ENCODE measurements around the gene RAB43. TPM values are rescaled to one million over a fixed set of nuclear protein-coding genes. Genes with fewer than 3 reads are reported as not detected.

RAB43 gene
- total RNA-seq, 4 donors from 2014 or later: 9.1 to 18.7 (median 11.3) TPM

DNA sequence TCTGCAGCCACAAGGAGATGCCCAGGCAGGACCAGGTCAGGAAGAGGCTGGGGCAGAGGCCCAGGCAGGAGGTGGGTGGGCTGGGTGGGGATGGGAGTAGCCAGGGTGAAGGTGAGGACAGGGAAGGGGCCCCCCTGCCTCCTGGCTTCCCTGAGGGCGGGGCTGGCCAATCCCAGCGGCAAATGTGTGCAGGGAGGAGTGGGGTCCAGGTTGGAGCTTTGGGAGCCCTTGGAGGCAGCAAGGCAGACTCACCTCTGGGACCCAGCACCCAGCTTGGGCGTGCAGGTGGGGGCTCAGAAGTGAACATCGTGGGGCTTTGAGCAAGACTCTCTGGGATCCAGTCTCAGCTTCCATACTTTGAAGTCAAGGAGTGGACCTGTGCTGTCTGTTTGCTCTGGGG, 35.8 kb downstream of the RAB43 start:
- TF ChIP-seq, protein P1, sequence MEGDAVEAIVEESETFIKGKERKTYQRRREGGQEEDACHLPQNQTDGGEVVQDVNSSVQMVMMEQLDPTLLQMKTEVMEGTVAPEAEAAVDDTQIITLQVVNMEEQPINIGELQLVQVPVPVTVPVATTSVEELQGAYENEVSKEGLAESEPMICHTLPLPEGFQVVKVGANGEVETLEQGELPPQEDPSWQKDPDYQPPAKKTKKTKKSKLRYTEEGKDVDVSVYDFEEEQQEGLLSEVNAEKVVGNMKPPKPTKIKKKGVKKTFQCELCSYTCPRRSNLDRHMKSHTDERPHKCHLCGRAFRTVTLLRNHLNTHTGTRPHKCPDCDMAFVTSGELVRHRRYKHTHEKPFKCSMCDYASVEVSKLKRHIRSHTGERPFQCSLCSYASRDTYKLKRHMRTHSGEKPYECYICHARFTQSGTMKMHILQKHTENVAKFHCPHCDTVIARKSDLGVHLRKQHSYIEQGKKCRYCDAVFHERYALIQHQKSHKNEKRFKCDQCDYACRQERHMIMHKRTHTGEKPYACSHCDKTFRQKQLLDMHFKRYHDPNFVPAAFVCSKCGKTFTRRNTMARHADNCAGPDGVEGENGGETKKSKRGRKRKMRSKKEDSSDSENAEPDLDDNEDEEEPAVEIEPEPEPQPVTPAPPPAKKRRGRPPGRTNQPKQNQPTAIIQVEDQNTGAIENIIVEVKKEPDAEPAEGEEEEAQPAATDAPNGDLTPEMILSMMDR (IDR thresholded peaks at IDR 0.05): no peak
- no peak for TF ChIP-seq POLR2A (IDR thresholded peaks at IDR 0.05)
- peaks cover 0 to 6% (median 0%) of the 10 kb centered on the region in 4 donors for H3K4me1 ChIP-seq
- H3K27ac ChIP-seq: no peak overlapping the region
- H3K27me3 ChIP-seq: no peaks in the 10 kb centered on the region
- no peak for DNase-seq
- H3K4me3 ChIP-seq: no peak overlapping the region
- no peaks in the 10 kb centered on the region for H3K9me3 ChIP-seq
- no peaks in the 10 kb centered on the region for H3K36me3 ChIP-seq

DNA sequence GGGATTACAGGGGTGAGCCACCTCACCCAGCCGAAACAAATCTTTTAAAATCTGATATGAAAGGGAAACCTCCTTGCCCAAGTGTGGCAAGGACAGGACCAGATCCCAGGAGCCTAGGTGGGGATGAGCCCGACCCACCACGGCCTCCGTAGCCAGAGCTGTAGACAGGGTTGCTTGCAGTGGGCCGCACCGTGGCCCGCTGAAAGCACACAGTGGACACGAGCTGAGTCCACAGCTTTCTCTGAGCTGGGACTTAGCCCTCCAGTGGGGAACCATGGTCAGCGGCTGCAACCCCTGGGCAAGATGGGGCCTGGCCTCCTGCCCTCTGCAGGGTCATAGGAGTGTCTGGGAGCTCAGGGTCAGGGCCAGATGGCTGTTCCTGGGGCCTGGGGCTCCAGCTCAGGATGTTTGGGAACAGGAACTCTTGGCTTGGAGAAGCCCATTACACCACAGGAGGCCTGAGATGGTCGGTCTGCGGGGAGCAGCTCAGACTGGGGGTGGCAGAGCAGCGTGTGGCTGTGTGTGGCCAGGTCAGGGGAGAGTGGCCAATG, 36.4 kb downstream of the RAB43 start:
- no peak overlapping the region for H3K27ac ChIP-seq
- H3K36me3 ChIP-seq: no peaks in the 10 kb centered on the region
- H3K27me3 ChIP-seq: no peaks in the 10 kb centered on the region
- no peak for TF ChIP-seq POLR2A (IDR thresholded peaks at IDR 0.05)
- TF ChIP-seq, protein P1 (IDR thresholded peaks at IDR 0.05): no peak
- peaks cover 0 to 6% (median 0%) of the 10 kb centered on the region in 4 donors for H3K4me1 ChIP-seq
- no peaks in the 10 kb centered on the region for H3K9me3 ChIP-seq
- DNase-seq: no peak
- H3K4me3 ChIP-seq: no peak overlapping the region

DNA sequence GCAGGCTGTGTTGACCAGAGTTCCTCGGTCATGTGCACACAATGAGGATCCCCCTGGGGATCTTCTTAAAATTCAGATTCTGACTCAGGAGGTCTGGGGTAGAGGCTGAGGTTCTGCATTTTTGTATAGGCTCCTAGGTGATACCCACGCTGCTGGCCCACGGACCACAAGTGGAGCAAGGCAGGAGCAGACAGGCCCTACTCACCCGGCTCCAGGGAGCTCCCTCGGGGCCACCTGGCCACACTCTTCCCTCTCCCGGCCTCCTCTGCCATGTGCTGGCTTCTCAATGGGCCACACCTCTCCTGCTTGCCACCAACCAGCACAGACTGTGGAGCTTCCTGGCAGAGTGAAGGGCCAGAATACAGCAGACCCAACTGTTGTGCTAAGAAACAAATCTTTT, 37.1 kb downstream of the RAB43 start:
- TF ChIP-seq, protein P1 (IDR thresholded peaks at IDR 0.05): no peak
- no peak for TF ChIP-seq POLR2A (IDR thresholded peaks at IDR 0.05)
- H3K27ac ChIP-seq: no peak overlapping the region
- H3K9me3 ChIP-seq: no peaks in the 10 kb centered on the region
- H3K4me1 ChIP-seq: peaks cover 0 to 6% (median 0%) of the 10 kb centered on the region in 4 donors
- no peak overlapping the region for H3K4me3 ChIP-seq
- H3K36me3 ChIP-seq: no peaks in the 10 kb centered on the region
- DNase-seq: no peak
- H3K27me3 ChIP-seq: no peaks in the 10 kb centered on the region

DNA sequence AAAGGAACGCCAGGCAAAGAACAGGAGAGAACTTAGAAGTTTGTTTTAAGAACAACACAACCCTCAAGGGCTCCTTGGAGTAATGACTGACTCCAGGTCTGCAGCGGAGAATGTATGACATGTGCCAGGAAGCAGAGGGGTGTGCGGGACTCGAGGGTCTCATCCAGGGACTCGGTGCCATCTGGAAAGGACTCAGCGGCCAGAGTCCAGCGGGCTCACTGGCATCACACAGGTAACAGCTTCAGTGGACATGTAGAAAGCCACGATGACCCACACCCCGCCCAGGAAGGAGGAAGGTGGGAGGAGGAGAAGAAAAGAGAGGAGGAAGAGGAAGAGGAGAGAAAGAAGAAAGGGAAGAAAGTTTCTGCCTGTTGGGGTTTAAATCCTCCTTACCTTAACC, 39.6 kb downstream of the RAB43 start:
- Histone ChIP-seq H3K9me3 (no peaks in the 10 kb centered on the region), H3K4me3 (no peak overlapping the region), H3K27me3 (no peaks in the 10 kb centered on the region), H3K27ac (no peak overlapping the region), H3K36me3 (no peaks in the 10 kb centered on the region), H3K4me1 (peaks cover 0 to 3% (median 0%) of the 10 kb centered on the region in 4 donors)
- no peak for TF ChIP-seq POLR2A (IDR thresholded peaks at IDR 0.05)
- DNase-seq: no peak

DNA sequence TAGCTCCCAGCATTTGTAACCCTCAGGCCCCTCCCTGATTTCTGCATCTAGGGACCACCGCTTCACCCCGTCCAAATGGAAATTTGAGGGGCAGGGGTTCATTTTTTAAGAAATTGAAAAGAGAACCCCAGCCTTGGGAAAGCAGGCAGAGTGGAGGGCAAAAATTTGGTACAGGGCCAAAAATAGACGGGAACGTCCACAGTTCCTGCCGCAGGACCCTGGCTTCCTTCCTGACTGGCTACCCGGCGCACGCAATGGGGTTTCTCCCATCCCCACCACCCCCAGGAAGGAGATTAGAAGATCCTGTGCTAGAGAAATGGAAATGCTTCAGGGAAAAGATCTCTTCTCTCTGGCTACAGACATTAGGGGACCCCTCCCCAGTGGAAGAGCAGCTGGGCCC, 40.1 kb downstream of the RAB43 start:
- H3K4me1 ChIP-seq: no peaks in the 10 kb centered on the region
- DNase-seq: no peak
- H3K9me3 ChIP-seq: no peaks in the 10 kb centered on the region
- H3K27ac ChIP-seq: no peak overlapping the region
- H3K4me3 ChIP-seq: no peak overlapping the region
- no peaks in the 10 kb centered on the region for H3K27me3 ChIP-seq
- TF ChIP-seq POLR2A (IDR thresholded peaks at IDR 0.05): no peak
- TF ChIP-seq, protein P1 (IDR thresholded peaks at IDR 0.05): no peak
- H3K36me3 ChIP-seq: no peaks in the 10 kb centered on the region

DNA sequence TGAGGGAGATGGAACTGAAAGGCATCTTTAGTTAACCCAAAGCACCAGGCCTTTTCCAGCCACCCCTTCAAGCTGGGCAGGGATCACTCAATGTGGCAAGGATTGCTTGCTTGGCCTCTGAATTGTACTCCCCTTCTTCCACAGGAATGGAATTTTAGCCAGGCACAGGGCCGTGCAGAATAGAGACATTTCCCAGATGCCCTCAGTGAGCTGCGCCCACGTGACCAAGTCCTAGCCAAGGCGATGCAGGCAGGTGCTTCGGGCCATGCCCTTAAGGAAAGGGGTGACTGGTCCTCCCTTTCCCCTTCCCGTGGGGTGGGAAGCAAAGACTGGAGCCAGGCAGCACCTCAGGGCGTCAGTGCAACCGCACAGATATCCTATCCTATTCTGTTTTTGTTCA, 43.1 kb downstream of the RAB43 start:
- H3K36me3 ChIP-seq: no peaks in the 10 kb centered on the region
- no peaks in the 10 kb centered on the region for H3K27me3 ChIP-seq
- no peaks in the 10 kb centered on the region for H3K4me1 ChIP-seq
- no peak for DNase-seq
- H3K27ac ChIP-seq: no peak overlapping the region
- H3K9me3 ChIP-seq: no peaks in the 10 kb centered on the region
- TF ChIP-seq, protein P1 (IDR thresholded peaks at IDR 0.05): no peak
- no peak for TF ChIP-seq POLR2A (IDR thresholded peaks at IDR 0.05)
- no peak overlapping the region for H3K4me3 ChIP-seq
